Esophagus muscularis mucosa (tissue), 3 donors: ENCODE results near the gene PRDM15.

Source experiments
- POLR2A ChIP-seq: fragments of 450-650 bp; IDR thresholded peaks from one replicate; pipeline ENCODE4 v1.6.1; 2017; ENCODE audit warnings: antibody characterized with exemption, moderate library complexity, mild to moderate bottlenecking, low read depth
- POLR2AphosphoS5 ChIP-seq, 2 donors: sonication (generic); formaldehyde crosslinking; IDR thresholded peaks; one replicate each; pipeline ENCODE4 v1.6.1; 2017; ENCODE audit warnings: antibody characterized with exemption in 2 of 2
- TF ChIP-seq, protein P1 (sequence below), 3 experiments: fragments of 200-600 bp in 2 of 3; fragments of 450-650 bp in 1 of 3; sonication (generic) in 2 of 3; IDR thresholded peaks; one replicate each; pipeline ENCODE4 v1.5.1; 2017 to 2019; ENCODE audit warnings: antibody characterized with exemption in 3 of 3, mild to moderate bottlenecking in 2 of 3, moderate library complexity in 1 of 3

GRCh38 chr21:41881051-41881450, 1.9 kb upstream of the PRDM15 start:
- no peak for TF ChIP-seq POLR2AphosphoS5 (IDR thresholded peaks at IDR 0.05)
- TF ChIP-seq, protein P1, sequence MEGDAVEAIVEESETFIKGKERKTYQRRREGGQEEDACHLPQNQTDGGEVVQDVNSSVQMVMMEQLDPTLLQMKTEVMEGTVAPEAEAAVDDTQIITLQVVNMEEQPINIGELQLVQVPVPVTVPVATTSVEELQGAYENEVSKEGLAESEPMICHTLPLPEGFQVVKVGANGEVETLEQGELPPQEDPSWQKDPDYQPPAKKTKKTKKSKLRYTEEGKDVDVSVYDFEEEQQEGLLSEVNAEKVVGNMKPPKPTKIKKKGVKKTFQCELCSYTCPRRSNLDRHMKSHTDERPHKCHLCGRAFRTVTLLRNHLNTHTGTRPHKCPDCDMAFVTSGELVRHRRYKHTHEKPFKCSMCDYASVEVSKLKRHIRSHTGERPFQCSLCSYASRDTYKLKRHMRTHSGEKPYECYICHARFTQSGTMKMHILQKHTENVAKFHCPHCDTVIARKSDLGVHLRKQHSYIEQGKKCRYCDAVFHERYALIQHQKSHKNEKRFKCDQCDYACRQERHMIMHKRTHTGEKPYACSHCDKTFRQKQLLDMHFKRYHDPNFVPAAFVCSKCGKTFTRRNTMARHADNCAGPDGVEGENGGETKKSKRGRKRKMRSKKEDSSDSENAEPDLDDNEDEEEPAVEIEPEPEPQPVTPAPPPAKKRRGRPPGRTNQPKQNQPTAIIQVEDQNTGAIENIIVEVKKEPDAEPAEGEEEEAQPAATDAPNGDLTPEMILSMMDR (IDR thresholded peaks at IDR 0.05), result no peak
- TF ChIP-seq POLR2A, result no peak
